22Rv1 (cell line): Measurements from ENCODE around the gene DMKN.

Experiments used
- H3K27ac ChIP-seq: fragments of 450-650 bp; 2 replicates; pipeline ENCODE4 v1.5.1; 2017
- ZFX ChIP-seq: fragments of 450-650 bp; IDR thresholded peaks from 2 replicates; pipeline ENCODE4 v1.6.1; 2017; ENCODE audit warnings: antibody characterized with exemption, borderline replicate concordance
- TF ChIP-seq, protein P1 (sequence below): fragments of 450-650 bp; IDR thresholded peaks from 2 replicates; pipeline ENCODE4 v1.5.1; 2017; ENCODE audit warnings: mild to moderate bottlenecking

Gene DMKN

DNA sequence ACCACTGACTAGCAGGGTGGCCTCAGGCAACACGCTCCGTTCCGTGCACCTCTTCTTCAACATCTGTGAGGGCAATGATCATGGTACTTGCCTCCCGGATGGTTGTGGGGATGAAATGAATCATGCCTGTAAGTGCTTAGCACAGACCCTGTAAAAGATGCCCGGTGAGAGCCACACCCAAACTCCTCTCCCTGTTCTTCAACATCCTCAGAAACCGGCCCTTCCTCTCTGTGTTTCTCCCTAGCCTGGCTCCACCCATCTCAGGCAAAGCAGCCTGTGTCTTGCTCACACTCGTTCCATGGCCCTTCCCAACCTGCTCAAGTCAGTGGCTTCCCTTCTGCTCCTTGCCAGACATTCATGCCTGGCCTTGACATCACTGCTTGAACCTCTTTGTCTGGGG lies 5.8 kb upstream of the DMKN start:
- TF ChIP-seq ZFX = no peak
- TF ChIP-seq, protein P1, sequence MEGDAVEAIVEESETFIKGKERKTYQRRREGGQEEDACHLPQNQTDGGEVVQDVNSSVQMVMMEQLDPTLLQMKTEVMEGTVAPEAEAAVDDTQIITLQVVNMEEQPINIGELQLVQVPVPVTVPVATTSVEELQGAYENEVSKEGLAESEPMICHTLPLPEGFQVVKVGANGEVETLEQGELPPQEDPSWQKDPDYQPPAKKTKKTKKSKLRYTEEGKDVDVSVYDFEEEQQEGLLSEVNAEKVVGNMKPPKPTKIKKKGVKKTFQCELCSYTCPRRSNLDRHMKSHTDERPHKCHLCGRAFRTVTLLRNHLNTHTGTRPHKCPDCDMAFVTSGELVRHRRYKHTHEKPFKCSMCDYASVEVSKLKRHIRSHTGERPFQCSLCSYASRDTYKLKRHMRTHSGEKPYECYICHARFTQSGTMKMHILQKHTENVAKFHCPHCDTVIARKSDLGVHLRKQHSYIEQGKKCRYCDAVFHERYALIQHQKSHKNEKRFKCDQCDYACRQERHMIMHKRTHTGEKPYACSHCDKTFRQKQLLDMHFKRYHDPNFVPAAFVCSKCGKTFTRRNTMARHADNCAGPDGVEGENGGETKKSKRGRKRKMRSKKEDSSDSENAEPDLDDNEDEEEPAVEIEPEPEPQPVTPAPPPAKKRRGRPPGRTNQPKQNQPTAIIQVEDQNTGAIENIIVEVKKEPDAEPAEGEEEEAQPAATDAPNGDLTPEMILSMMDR = no peak
- H3K27ac ChIP-seq = no peak overlapping the region

DNA sequence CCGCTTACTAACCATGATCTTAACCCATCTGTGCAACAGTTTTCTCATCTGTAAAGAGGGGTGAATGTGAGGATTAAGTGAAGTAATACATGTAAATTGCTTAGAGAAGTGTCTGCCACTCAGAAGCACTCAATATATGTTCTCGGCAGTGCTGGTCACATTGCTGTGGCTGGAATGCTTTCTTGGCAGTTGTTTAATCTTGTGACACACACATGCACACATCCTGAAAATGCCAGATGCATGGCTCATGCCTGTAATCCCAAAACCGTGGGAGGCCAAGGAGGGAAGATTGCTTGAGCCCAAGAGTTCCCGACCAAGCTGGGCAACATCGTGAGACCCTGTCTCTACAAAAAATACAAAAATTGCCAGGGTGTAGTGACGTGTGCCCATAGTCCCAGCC lies 4.9 kb upstream of the DMKN start:
- H3K27ac ChIP-seq = no peak overlapping the region
- no peak for TF ChIP-seq ZFX
- TF ChIP-seq, protein P1 = no peak

DNA sequence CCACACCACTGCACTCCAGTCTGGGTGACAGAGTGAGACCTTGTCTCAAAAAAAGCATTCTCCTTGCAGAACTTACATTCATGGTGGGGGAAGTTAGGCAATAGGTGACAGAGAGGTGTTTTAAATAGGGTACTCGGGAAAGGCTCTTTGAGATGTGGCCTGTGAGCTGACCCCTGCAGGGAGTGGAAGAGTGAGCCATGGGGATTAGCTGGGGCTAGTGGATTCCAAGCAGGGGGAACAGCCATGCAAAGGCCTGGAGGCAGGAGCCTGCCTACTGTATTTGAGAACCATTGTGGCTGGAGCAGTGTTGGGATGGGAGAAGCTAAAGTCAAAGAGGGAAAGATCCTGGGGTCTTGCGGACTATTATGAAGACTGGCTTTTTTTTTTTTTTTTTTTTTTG lies 3.9 kb upstream of the DMKN start:
- no peak overlapping the region for H3K27ac ChIP-seq
- no peak for TF ChIP-seq ZFX
- TF ChIP-seq, protein P1 = no peak

DNA sequence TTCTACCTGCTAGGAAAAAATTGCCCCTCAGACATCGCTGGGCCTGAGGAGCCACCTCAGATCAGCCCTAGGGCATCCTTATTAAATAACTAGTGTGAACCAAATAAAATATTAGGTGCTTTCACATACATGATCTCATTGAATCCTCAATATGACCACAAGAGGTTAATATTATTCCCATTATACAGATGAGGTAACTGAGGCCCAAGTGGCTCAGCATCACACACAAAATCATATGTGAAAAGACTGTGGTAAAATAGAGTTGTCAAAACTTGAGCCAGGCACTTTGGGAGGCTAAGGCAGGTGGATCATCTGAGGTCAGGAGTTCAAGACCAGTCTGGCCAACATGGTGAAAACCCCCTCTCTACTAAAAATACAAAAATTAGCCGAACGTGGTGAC lies 2.9 kb upstream of the DMKN start:
- H3K27ac ChIP-seq = no peak overlapping the region
- TF ChIP-seq, protein P1 = no peak
- no peak for TF ChIP-seq ZFX

DNA sequence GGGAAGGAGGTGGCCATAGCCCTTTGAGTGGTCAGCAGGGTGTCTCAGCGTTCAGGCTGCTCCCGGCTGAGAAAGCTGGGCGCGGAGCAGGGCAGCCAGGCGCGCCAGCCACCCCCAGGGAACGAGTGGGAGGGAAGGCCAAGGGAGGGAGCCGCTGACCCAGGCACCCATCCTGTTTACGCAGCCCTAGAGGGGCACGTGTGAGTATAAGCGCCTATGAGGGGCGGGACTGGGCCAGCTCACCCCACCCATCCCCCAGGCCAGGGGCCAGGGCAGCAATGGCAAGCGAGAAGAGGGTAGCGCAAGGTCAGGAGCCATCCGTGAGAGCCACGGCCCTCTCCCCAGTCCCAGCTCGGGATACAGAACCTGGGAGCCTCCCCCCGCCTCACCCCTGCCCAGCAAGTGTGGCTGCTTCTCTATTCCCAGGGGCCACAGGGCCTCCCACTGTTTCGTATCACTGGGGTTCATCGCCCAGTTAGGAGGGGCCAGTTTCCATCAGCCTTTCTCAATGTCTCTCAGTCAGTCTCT lies 897 bp upstream of the DMKN start:
- TF ChIP-seq, protein P1 = no peak
- no peak for TF ChIP-seq ZFX
- H3K27ac ChIP-seq = no peak overlapping the region

DNA sequence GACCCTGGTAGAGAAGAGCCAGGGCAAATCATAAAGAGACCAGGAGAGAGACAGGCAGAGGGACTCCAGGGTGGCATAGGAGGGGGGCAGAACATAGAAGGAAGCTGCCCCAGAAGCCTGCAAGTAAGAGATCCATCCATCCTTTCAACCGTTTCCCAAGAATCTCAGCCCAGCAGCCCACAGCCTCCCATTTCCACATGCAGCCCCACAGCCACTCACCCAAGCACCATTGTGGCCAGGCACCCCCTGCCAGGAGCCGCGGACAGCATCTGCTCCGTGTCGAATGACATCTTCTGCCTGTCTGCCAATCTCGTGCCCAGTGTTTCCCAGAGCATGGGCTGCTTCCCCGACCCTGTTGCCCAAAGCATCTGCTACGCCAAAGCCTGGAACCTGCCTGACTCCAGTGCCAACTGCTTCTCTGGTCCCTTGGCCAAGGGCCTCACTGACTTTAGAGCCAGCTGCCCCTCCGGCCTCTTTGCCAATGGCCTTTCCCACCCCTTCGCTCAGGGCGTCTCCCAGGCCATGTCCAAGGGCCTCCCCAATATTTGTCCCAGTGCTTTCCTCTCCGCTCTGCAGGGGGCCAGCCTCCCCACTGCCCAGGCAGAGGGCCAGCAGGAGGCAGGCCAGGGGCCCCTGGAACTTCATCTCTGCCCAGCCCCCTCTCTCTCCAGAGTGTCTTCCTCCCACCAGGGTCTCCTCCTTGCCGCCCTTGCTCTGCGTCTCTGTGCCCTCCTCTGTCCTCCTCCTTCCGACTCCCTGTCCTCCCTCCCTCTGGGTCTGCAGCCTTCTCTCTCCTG lies 420 bp downstream of the DMKN start:
- TF ChIP-seq, protein P1 = no peak
- no peak for TF ChIP-seq ZFX
- no peak overlapping the region for H3K27ac ChIP-seq

DNA sequence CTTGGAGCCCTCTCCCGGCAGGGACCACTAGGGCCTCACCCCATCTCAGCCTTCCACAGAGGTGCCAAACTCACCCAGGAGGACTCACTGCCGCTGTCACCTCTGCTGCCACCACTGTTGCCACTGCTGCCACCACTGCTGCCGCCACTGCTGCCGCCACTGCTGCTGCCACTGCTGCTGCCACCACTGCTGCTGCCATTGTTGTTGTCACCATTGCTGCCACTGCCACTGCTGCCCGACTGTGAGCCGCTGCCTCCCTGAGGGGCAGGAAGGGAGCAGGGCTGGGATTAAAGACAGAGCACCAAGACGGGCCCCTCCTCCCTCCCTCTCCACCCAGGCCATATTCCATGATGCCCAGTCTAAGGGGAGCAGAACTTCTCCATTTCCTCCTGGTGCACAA lies 2.1 kb downstream of the DMKN start:
- no peak overlapping the region for H3K27ac ChIP-seq
- TF ChIP-seq, protein P1 = no peak
- no peak for TF ChIP-seq ZFX
